WTC11 (cell line): Measurements from ENCODE around the gene GPR150.

Source experiments
- ATF2 ChIP-seq: sonication (generic); formaldehyde crosslinking; IDR thresholded peaks from 2 replicates; pipeline ENCODE4 v1.8.1; 2022; ENCODE audit warnings: low read depth, missing genetic modification reagents, borderline replicate concordance
- ATF3 ChIP-seq: sonication (generic); formaldehyde crosslinking; conservative IDR thresholded peaks from 2 replicates; pipeline ENCODE4 v1.8.1; 2022; ENCODE audit warnings: mild to moderate bottlenecking, missing genetic modification reagents
- CTCF ChIP-seq: fragments of 200-600 bp; IDR thresholded peaks from 2 replicates; pipeline ENCODE4 v1.8.0; 2022; ENCODE audit warnings: antibody characterized with exemption
- E2F4 ChIP-seq: sonication (generic); formaldehyde crosslinking; IDR thresholded peaks from 2 replicates; pipeline ENCODE4 v1.8.1; 2022; ENCODE audit warnings: low read depth, mild to moderate bottlenecking, moderate library complexity, missing genetic modification reagents, borderline replicate concordance
- FOXK1 ChIP-seq: sonication (generic); formaldehyde crosslinking; IDR thresholded peaks from 2 replicates; pipeline ENCODE4 v1.8.0; 2022; ENCODE audit warnings: mild to moderate bottlenecking, moderate library complexity, missing genetic modification reagents
- MAX ChIP-seq: sonication (generic); formaldehyde crosslinking; IDR thresholded peaks from 2 replicates; pipeline ENCODE4 v1.8.0; 2022; ENCODE audit warnings: mild to moderate bottlenecking, missing genetic modification reagents
- PREB ChIP-seq: sonication (generic); formaldehyde crosslinking; IDR thresholded peaks from 2 replicates; pipeline ENCODE4 v1.8.1; 2022; ENCODE audit warnings: mild to moderate bottlenecking, missing genetic modification reagents, moderate library complexity, borderline replicate concordance
- RELA ChIP-seq: sonication (generic); formaldehyde crosslinking; IDR thresholded peaks from 2 replicates; pipeline ENCODE4 v1.8.1; 2022; ENCODE audit warnings: missing genetic modification reagents, mild to moderate bottlenecking, borderline replicate concordance
- SMAD3 ChIP-seq: sonication (generic); formaldehyde crosslinking; IDR thresholded peaks from 2 replicates; pipeline ENCODE4 v1.8.0; 2022; ENCODE audit warnings: missing genetic modification reagents, mild to moderate bottlenecking, borderline replicate concordance
- USF2 ChIP-seq: sonication (generic); formaldehyde crosslinking; IDR thresholded peaks from 2 replicates; pipeline ENCODE4 v1.8.1; 2023; ENCODE audit warnings: mild to moderate bottlenecking, missing genetic modification reagents, moderate library complexity
- ZNF138 ChIP-seq: sonication (generic); formaldehyde crosslinking; conservative IDR thresholded peaks from 2 replicates; pipeline ENCODE4 v1.8.1; 2022; ENCODE audit warnings: mild to moderate bottlenecking, moderate library complexity, missing genetic modification reagents
- ZNF281 ChIP-seq: sonication (generic); formaldehyde crosslinking; IDR thresholded peaks from 2 replicates; pipeline ENCODE4 v1.8.0; 2023; ENCODE audit warnings: mild to moderate bottlenecking, missing genetic modification reagents

GRCh38 chr5:95617057-95617456, 2.8 kb upstream of the GPR150 start:
- TF ChIP-seq FOXK1 (CRISPR knock-in tag), result no peak
- TF ChIP-seq CTCF, result no peak
- no peak for TF ChIP-seq RELA (CRISPR knock-in tag)
- TF ChIP-seq PREB (CRISPR knock-in tag), result no peak
- TF ChIP-seq ATF3, result no peak
- TF ChIP-seq MAX, result no peak
- no peak for TF ChIP-seq ZNF138 (CRISPR knock-in tag)
- no peak for TF ChIP-seq E2F4
- no peak for TF ChIP-seq ZNF281 (CRISPR knock-in tag)
- no peak for TF ChIP-seq SMAD3 (CRISPR knock-in tag)
- TF ChIP-seq ATF2 (CRISPR knock-in tag), result no peak
- TF ChIP-seq USF2 (CRISPR knock-in tag), result no peak
